Fibroblast of mammary gland (primary cell): ENCODE data around the gene DLGAP3.
"Not testable (repeated sequence)": the region's sequence is repeated elsewhere in the genome, so short reads cannot be mapped to it uniquely, and the experiment has no call there.

Source experiments
- DNase-seq: peaks from one replicate; pipeline ENCODE4 v3.0.0-alpha.2; 2010; ENCODE audit warnings: low read depth
- H3K4me3 ChIP-seq: 2 replicates; pipeline ENCODE4 v1.5.1; 2011; ENCODE audit warnings: low read depth, mild to moderate bottlenecking, low read length, moderate library complexity; ENCODE audit not compliant: control insufficient read depth
- CTCF ChIP-seq: conservative IDR thresholded peaks from 2 replicates; pipeline ENCODE4 v1.5.1; 2011; ENCODE audit warnings: low read depth, low read length, inconsistent platforms; ENCODE audit not compliant: control insufficient read depth, insufficient read depth

DLGAP3 gene

GRCh38 chr1:34974626-34975025 lies 45.2 kb upstream of the DLGAP3 start:
- no peak for DNase-seq
- no peak for TF ChIP-seq CTCF
- no peak overlapping the region for H3K4me3 ChIP-seq

- DNase-seq = peak; percentile 31
Measured at GRCh38 chr1:34973326-34973725, 43.9 kb upstream of the DLGAP3 start.

GRCh38 chr1:34970829-34971228 lies 41.4 kb upstream of the DLGAP3 start:
- H3K4me3 ChIP-seq = no peak overlapping the region
- no peak for DNase-seq
- no peak for TF ChIP-seq CTCF

More at GRCh38 chr1:34973326-34973725, 43.9 kb upstream of the DLGAP3 start:
- TF ChIP-seq CTCF = no peak
- no peak overlapping the region for H3K4me3 ChIP-seq

GRCh38 chr1:34970220-34970735 lies 40.8 kb upstream of the DLGAP3 start:
- no peak overlapping the region for H3K4me3 ChIP-seq
- TF ChIP-seq CTCF = no peak
- DNase-seq = no peak

- DNase-seq, H3K4me3 ChIP-seq: not testable (repeated sequence)
Measured at GRCh38 chr1:34968297-34968696, 38.8 kb upstream of the DLGAP3 start.

- DNase-seq, H3K4me3 ChIP-seq: not testable (repeated sequence)
Measured at GRCh38 chr1:34967672-34968071, 38.2 kb upstream of the DLGAP3 start.

GRCh38 chr1:34965597-34965996 lies 36.1 kb upstream of the DLGAP3 start:
- no peak overlapping the region for H3K4me3 ChIP-seq
- no peak for DNase-seq
- TF ChIP-seq CTCF = no peak

- no peak overlapping the region for H3K4me3 ChIP-seq
- no peak for TF ChIP-seq CTCF
- DNase-seq = no peak
Measured at GRCh38 chr1:34950428-34950827, 21.0 kb upstream of the DLGAP3 start.

GRCh38 chr1:34948739-34949138 lies 19.3 kb upstream of the DLGAP3 start:
- not testable (repeated sequence) for H3K4me3 ChIP-seq, DNase-seq

GRCh38 chr1:34947641-34948314 lies 18.3 kb upstream of the DLGAP3 start:
- DNase-seq, H3K4me3 ChIP-seq: not testable (repeated sequence)
